ENCODE results near the gene LRMDA. TPM values are rescaled to one million over a fixed set of nuclear protein-coding genes. Genes with fewer than 3 reads are reported as not detected.
A peak's percentile ranks its signal among the peaks of the same experiment; 100 is the strongest.

Gene LRMDA
- total RNA-seq, 1 donor from 2014 or later: 5.2 TPM

DNA sequence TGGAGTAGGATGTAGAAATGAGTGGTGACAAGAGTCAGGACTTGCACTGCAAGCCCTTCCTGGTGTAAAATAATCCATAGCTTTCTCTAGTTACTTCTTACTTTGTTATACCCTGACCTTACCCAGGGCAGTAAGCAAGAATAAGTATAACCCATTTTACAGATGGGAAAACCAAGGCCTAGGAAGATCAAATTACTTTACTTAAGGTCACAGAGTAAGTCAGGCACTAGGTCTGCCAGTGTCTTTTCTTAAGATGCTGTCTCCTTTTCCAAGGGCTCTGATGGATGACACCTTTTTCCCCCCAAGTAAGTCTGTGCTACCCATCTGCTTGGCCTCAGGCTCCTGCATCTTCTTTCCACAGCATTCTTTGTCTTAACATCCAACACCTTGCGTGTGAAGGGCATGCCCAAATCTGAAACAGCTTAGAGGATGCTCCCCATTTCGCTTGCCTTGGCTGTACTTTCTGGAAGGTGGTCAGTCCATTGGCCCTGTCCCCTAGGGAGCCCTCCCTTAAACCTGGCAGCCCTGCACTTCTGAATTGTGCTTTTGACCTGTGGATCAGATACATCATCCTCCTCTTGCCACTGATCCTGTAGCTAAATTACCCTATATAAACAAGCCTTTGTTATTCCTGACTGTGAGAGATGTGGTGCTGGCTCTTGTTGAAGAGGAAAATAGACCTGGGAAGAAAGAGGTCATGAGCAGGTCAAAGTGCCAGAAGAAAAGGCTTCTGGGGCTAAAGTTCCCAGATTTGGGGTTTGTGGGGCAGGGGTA, 168.6 kb downstream of the LRMDA start:
- H4K20me1 ChIP-seq (ENCODE audit: low read depth): no peaks in the 10 kb centered on the region
- H3K4me1 ChIP-seq: peaks cover 37% of the 10 kb centered on the region
- no peaks in the 10 kb centered on the region for H3K79me2 ChIP-seq (ENCODE audit: low read depth)
- DNase-seq (ENCODE audit: low spot score): no peak
- no peak overlapping the region for H3K4me3 ChIP-seq
- Mint-ChIP-seq H3K4me3 (peak overlapping the region; percentile 58), H3K4me1 (peaks cover 48% of the 10 kb centered on the region), H3K27me3 (ENCODE audit: insufficient read depth, low read depth) (peaks cover 18% of the 10 kb centered on the region), H3K9me3 (no peaks in the 10 kb centered on the region), H3K36me3 (no peaks in the 10 kb centered on the region), H3K27ac (no peak overlapping the region)
- TF ChIP-seq EZH2phosphoT487 (IDR thresholded peaks at IDR 0.05) (no peak), EZH2 (IDR thresholded peaks at IDR 0.05) (no peak)
- TF ChIP-seq, protein P1, sequence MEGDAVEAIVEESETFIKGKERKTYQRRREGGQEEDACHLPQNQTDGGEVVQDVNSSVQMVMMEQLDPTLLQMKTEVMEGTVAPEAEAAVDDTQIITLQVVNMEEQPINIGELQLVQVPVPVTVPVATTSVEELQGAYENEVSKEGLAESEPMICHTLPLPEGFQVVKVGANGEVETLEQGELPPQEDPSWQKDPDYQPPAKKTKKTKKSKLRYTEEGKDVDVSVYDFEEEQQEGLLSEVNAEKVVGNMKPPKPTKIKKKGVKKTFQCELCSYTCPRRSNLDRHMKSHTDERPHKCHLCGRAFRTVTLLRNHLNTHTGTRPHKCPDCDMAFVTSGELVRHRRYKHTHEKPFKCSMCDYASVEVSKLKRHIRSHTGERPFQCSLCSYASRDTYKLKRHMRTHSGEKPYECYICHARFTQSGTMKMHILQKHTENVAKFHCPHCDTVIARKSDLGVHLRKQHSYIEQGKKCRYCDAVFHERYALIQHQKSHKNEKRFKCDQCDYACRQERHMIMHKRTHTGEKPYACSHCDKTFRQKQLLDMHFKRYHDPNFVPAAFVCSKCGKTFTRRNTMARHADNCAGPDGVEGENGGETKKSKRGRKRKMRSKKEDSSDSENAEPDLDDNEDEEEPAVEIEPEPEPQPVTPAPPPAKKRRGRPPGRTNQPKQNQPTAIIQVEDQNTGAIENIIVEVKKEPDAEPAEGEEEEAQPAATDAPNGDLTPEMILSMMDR (IDR thresholded peaks at IDR 0.05): no peak
- H3K36me3 ChIP-seq: no peaks in the 10 kb centered on the region
- H3K9me3 ChIP-seq (ENCODE audit: low read depth): no peaks in the 10 kb centered on the region
- H2AFZ ChIP-seq (replicated peaks): no peak overlapping the region
- peaks cover 28% of the 10 kb centered on the region for H3K27me3 ChIP-seq
- no peak overlapping the region for H3K27ac ChIP-seq
- peaks cover 16% of the 10 kb centered on the region for H3F3A ChIP-seq (ENCODE audit: low read depth)
- no peak overlapping the region for H3K4me2 ChIP-seq
- H3K9ac ChIP-seq: no peak overlapping the region

- Mint-ChIP-seq H3K4me3 (no peak overlapping the region), H3K27me3 (ENCODE audit: insufficient read depth, low read depth) (peaks cover 22% of the 10 kb centered on the region), H3K4me1 (peaks cover 48% of the 10 kb centered on the region), H3K9me3 (no peaks in the 10 kb centered on the region), H3K36me3 (no peaks in the 10 kb centered on the region), H3K27ac (peak overlapping the region; percentile 67)
- peak overlapping the region; percentile 33 for H3K4me2 ChIP-seq
- H3K4me3 ChIP-seq: no peak overlapping the region
- no peaks in the 10 kb centered on the region for H4K20me1 ChIP-seq (ENCODE audit: low read depth)
- H3K27ac ChIP-seq: no peak overlapping the region
- no peak overlapping the region for H2AFZ ChIP-seq (replicated peaks)
- H3K4me1 ChIP-seq: peaks cover 37% of the 10 kb centered on the region
- no peak for DNase-seq (ENCODE audit: low spot score)
- no peaks in the 10 kb centered on the region for H3K9me3 ChIP-seq (ENCODE audit: low read depth)
- H3F3A ChIP-seq (ENCODE audit: low read depth): peaks cover 16% of the 10 kb centered on the region
- no peaks in the 10 kb centered on the region for H3K36me3 ChIP-seq
- H3K79me2 ChIP-seq (ENCODE audit: low read depth): no peaks in the 10 kb centered on the region
- H3K9ac ChIP-seq: no peak overlapping the region
- H3K27me3 ChIP-seq: peaks cover 28% of the 10 kb centered on the region
- TF ChIP-seq, protein P1 (IDR thresholded peaks at IDR 0.05): no peak
- TF ChIP-seq EZH2phosphoT487 (IDR thresholded peaks at IDR 0.05) (no peak), EZH2 (IDR thresholded peaks at IDR 0.05) (no peak)
Observed at GRCh38 chr10:75600833-75601232, 169.4 kb downstream of the LRMDA start.

- Mint-ChIP-seq H3K27ac (no peak overlapping the region), H3K9me3 (no peaks in the 10 kb centered on the region), H3K4me1 (peaks cover 39% of the 10 kb centered on the region), H3K27me3 (ENCODE audit: insufficient read depth, low read depth) (peaks cover 22% of the 10 kb centered on the region), H3K4me3 (no peak overlapping the region), H3K36me3 (no peaks in the 10 kb centered on the region)
- Histone ChIP-seq H3K27me3 (peaks cover 28% of the 10 kb centered on the region), H3K27ac (no peak overlapping the region), H2AFZ (replicated peaks) (no peak overlapping the region), H3K36me3 (no peaks in the 10 kb centered on the region), H3K9me3 (ENCODE audit: low read depth) (no peaks in the 10 kb centered on the region), H3F3A (ENCODE audit: low read depth) (peaks cover 9% of the 10 kb centered on the region), H3K4me3 (no peak overlapping the region), H3K9ac (no peak overlapping the region), H4K20me1 (ENCODE audit: low read depth) (no peaks in the 10 kb centered on the region), H3K4me1 (peaks cover 22% of the 10 kb centered on the region), H3K4me2 (no peak overlapping the region), H3K79me2 (ENCODE audit: low read depth) (no peaks in the 10 kb centered on the region)
- no peak for DNase-seq (ENCODE audit: low spot score)
- TF ChIP-seq, protein P1 (IDR thresholded peaks at IDR 0.05): no peak
- no peak for TF ChIP-seq EZH2 (IDR thresholded peaks at IDR 0.05)
Observed at GRCh38 chr10:75602341-75602740, 170.9 kb downstream of the LRMDA start.

Measured in neural progenitor cell (in vitro differentiated cells).